ENCODE measurements around the gene CSTB. TPM values are rescaled to one million over a fixed set of nuclear protein-coding genes. Genes with fewer than 3 reads are reported as not detected.

Gene CSTB
- total and polyA plus RNA-seq, 2 of the 8 experiments (the other 6 are each of a cell fraction or from before 2014, with no cell fraction given) = 53.8 to 64.1 TPM

- TF ChIP-seq CHD7 (IDR thresholded peaks at IDR 0.05; ENCODE audit: insufficient replicate concordance, low read length) (no peak), CBX8 (IDR thresholded peaks at IDR 0.05; ENCODE audit: borderline replicate concordance, low read depth, low read length) (no peak)
These were observed 12.1 kb downstream of the CSTB start (continued) for GRCh38 chr21:43763901-43764523.
